CD14-positive monocyte (primary cell): ENCODE measurements around the gene ATP2C2. TPM values are rescaled to one million over a fixed set of nuclear protein-coding genes. Genes with fewer than 3 reads are reported as not detected.
A peak's percentile ranks its signal among the peaks of the same experiment; 100 is the strongest.

Source experiments
- DNase-seq, 3 donors: peaks; one replicate each; pipeline ENCODE4 v3.0.0-alpha.2; 2011 to 2022
- H2AFZ ChIP-seq: 2 replicates; pipeline ENCODE4 v1.6.0; 2012; ENCODE audit warnings: mild to moderate bottlenecking, low read depth, low read length, inconsistent platforms; ENCODE audit not compliant: insufficient read depth, poor library complexity, severe bottlenecking
- H3K27ac ChIP-seq, 2 donors: 1 replicate in 1 of 2; 2 replicates in 1 of 2; pipeline ENCODE4 v1.5.1; 2012 to 2013; ENCODE audit warnings: low read length in 2 of 2, control low read depth in 1 of 2, inconsistent platforms in 1 of 2, low read depth in 1 of 2, mild to moderate bottlenecking in 1 of 2
- H3K27me3 ChIP-seq, 2 donors: one replicate each; pipeline versions ENCODE4 v1.6.0 to v1.6.1; 2011 to 2013; ENCODE audit warnings: low read length in 2 of 2; ENCODE audit not compliant: control insufficient read depth in 2 of 2, insufficient read depth in 2 of 2
- H3K36me3 ChIP-seq, 2 donors: replicated peaks in 1 of 2; 1 replicate in 1 of 2; 2 replicates in 1 of 2; pipeline versions ENCODE4 v1.5.1 to v1.6.1; 2012 to 2013; ENCODE audit warnings: low read length in 2 of 2, control low read depth in 1 of 2, inconsistent platforms in 1 of 2, mild to moderate bottlenecking in 1 of 2; ENCODE audit not compliant: insufficient read depth in 2 of 2, control insufficient read depth in 1 of 2
- H3K4me1 ChIP-seq, 2 donors: 1 replicate in 1 of 2; 2 replicates in 1 of 2; pipeline versions ENCODE4 v1.5.1 to v1.6.1; 2012 to 2013; ENCODE audit warnings: low read length in 2 of 2, control low read depth in 1 of 2, inconsistent platforms in 1 of 2, mild to moderate bottlenecking in 1 of 2, moderate library complexity in 1 of 2; ENCODE audit not compliant: insufficient read depth in 2 of 2, control insufficient read depth in 1 of 2
- H3K4me2 ChIP-seq: replicated peaks from 2 replicates; pipeline ENCODE3; 2012; ENCODE audit warnings: low read length, moderate library complexity, mild to moderate bottlenecking; ENCODE audit not compliant: poor library complexity, severe bottlenecking; ENCODE audit errors: extremely low read depth
- H3K4me3 ChIP-seq, 3 experiments: fragments of 200-600 bp in 1 of 3; sonication (generic) in 1 of 3; replicated peaks in 1 of 3; 1 replicate in 2 of 3; 2 replicates in 1 of 3; pipeline ENCODE4 v1.5.1; 2011 to 2013; ENCODE audit warnings: low read length in 3 of 3, mild to moderate bottlenecking in 3 of 3, control low read depth in 2 of 3, low read depth in 2 of 3, inconsistent platforms in 1 of 3, moderate library complexity in 1 of 3
- H3K79me2 ChIP-seq: 2 replicates; pipeline ENCODE4 v1.6.0; 2012; ENCODE audit warnings: mild to moderate bottlenecking, control low read depth, inconsistent platforms, low read length, moderate library complexity; ENCODE audit not compliant: insufficient read depth
- H3K9ac ChIP-seq: 2 replicates; pipeline ENCODE4 v1.6.0; 2017; ENCODE audit warnings: low read length, mild to moderate bottlenecking; ENCODE audit not compliant: insufficient read depth, poor library complexity, severe bottlenecking
- H3K9me3 ChIP-seq, 2 donors: replicated peaks in 1 of 2; 1 replicate in 1 of 2; 2 replicates in 1 of 2; pipeline versions ENCODE4 v1.5.1 to v1.6.1; 2012 to 2013; ENCODE audit warnings: low read length in 2 of 2, control low read depth in 1 of 2; ENCODE audit not compliant: control insufficient read depth in 1 of 2, insufficient read depth in 1 of 2
- H4K20me1 ChIP-seq: 2 replicates; pipeline ENCODE4 v1.6.0; 2012; ENCODE audit warnings: mild to moderate bottlenecking, low read length, control low read depth, moderate library complexity; ENCODE audit not compliant: insufficient read depth
- H3K27ac Mint-ChIP-seq, 7 donors: one replicate each; pipeline ENCODE4 v1.8.0; 2020; ENCODE audit warnings: mild to moderate bottlenecking in 7 of 7, mixed read lengths in 7 of 7, moderate library complexity in 6 of 7, inconsistent platforms in 2 of 7
- H3K27me3 Mint-ChIP-seq, 3 donors: one replicate each; pipeline ENCODE4 v1.8.0; 2021 to 2022; ENCODE audit warnings: low read depth in 3 of 3, mild to moderate bottlenecking in 3 of 3, mixed read lengths in 3 of 3, moderate library complexity in 3 of 3, inconsistent platforms in 1 of 3
- H3K36me3 Mint-ChIP-seq, 2 donors: one replicate each; pipeline ENCODE4 v1.8.0; 2020; ENCODE audit warnings: mixed read lengths in 2 of 2, inconsistent platforms in 1 of 2, mild to moderate bottlenecking in 1 of 2
- H3K4me1 Mint-ChIP-seq: one replicate; pipeline ENCODE4 v1.8.0; 2020; ENCODE audit warnings: mild to moderate bottlenecking, mixed read lengths
- H3K4me3 Mint-ChIP-seq, 2 donors: one replicate each; pipeline ENCODE4 v1.8.0; 2020; ENCODE audit warnings: mild to moderate bottlenecking in 2 of 2, mixed read lengths in 2 of 2, moderate library complexity in 1 of 2
- H3K9me3 Mint-ChIP-seq, 7 donors: one replicate each; pipeline ENCODE4 v1.8.0; 2020 to 2022; ENCODE audit warnings: mixed read lengths in 7 of 7, mild to moderate bottlenecking in 6 of 7, moderate library complexity in 6 of 7, inconsistent platforms in 2 of 7
- WGBS: methylation state at CpG from one replicate; pipeline ENCODE4 v1.1.5; 2013; ENCODE audit warnings: missing lambda C conversion rate; ENCODE audit not compliant: insufficient coverage; 5-methylcytosine and 5-hydroxymethylcytosine counted together
- intact Hi-C, 2 donors: fragments of 100-400 bp; cut with micrococcal nuclease; formaldehyde crosslinking; loops; one replicate each; pipeline versions ENCODE4 v1.15.0 to v1.15.1; 2023
- polyA plus RNA-seq, 3 donors: library from polyadenylated mRNA; depleted of rRNA in 1 of 3; unstranded in 2 of 3; stranded (reverse) in 1 of 3; fragments of 300-500 nt in 2 of 3; fragments of >200 nt in 1 of 3; fragmentation: Illumina TruSeq in 2 of 3; gene quantifications; 1 replicate in 2 of 3; 2 replicates in 1 of 3; pipeline ENCODE4 v1.2.3, GENCODE V29; 2012 to 2021
- TF ChIP-seq, protein P1 (sequence below): fragments of 200-600 bp; IDR thresholded peaks from one replicate; pipeline ENCODE4 v1.8.0; 2022; ENCODE audit warnings: antibody characterized with exemption, mild to moderate bottlenecking

The ATP2C2 gene
- polyA plus RNA-seq, 3 donors = 0.05 TPM; not detected in 2

DNA sequence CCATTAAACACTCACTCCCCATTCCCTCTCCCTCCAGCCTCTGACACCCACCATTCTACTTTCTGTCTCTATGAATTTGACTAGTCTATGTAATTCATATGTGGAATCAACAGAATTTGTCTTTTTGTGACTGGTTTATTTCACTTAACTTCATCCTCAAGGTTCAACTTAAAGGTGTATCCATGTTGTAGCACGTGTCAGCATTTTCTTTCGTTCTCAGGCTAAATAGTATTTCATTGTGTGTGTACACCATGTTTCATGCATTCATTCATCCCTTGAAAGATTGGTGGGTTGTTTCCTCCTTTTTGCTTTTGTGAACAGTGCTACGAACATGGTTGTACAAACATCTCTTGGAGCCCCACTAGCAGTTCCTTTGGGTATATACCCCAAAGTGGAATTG, 36.0 kb downstream of the ATP2C2 start:
- no peaks in the 10 kb centered on the region for H3K79me2 ChIP-seq
- no peak overlapping the region for H3K27ac ChIP-seq
- Mint-ChIP-seq H3K27ac (no peak overlapping the region), H3K4me1 (no peaks in the 10 kb centered on the region), H3K4me3 (no peak overlapping the region), H3K36me3 (no peaks in the 10 kb centered on the region), H3K9me3 (peaks cover 0 to 3% (median 0%) of the 10 kb centered on the region in 7 donors), H3K27me3 (peaks cover 20 to 50% (median 34%) of the 10 kb centered on the region in 3 donors)
- no peak overlapping the region for H2AFZ ChIP-seq
- no peak overlapping the region for H3K9ac ChIP-seq
- H4K20me1 ChIP-seq = no peaks in the 10 kb centered on the region
- H3K27me3 ChIP-seq = peaks cover 0 to 6% of the 10 kb centered on the region in 2 donors
- no peaks in the 10 kb centered on the region for H3K4me1 ChIP-seq
- TF ChIP-seq, protein P1, sequence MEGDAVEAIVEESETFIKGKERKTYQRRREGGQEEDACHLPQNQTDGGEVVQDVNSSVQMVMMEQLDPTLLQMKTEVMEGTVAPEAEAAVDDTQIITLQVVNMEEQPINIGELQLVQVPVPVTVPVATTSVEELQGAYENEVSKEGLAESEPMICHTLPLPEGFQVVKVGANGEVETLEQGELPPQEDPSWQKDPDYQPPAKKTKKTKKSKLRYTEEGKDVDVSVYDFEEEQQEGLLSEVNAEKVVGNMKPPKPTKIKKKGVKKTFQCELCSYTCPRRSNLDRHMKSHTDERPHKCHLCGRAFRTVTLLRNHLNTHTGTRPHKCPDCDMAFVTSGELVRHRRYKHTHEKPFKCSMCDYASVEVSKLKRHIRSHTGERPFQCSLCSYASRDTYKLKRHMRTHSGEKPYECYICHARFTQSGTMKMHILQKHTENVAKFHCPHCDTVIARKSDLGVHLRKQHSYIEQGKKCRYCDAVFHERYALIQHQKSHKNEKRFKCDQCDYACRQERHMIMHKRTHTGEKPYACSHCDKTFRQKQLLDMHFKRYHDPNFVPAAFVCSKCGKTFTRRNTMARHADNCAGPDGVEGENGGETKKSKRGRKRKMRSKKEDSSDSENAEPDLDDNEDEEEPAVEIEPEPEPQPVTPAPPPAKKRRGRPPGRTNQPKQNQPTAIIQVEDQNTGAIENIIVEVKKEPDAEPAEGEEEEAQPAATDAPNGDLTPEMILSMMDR = no peak
- no peak for DNase-seq
- H3K4me3 ChIP-seq = no peak overlapping the region
- WGBS = 100% methylated on average over 1 of the region's 3 CpGs
- intact Hi-C loops = no loop called here
- H3K4me2 ChIP-seq = no peak overlapping the region
- no peaks in the 10 kb centered on the region for H3K36me3 ChIP-seq
- no peaks in the 10 kb centered on the region for H3K9me3 ChIP-seq

DNA sequence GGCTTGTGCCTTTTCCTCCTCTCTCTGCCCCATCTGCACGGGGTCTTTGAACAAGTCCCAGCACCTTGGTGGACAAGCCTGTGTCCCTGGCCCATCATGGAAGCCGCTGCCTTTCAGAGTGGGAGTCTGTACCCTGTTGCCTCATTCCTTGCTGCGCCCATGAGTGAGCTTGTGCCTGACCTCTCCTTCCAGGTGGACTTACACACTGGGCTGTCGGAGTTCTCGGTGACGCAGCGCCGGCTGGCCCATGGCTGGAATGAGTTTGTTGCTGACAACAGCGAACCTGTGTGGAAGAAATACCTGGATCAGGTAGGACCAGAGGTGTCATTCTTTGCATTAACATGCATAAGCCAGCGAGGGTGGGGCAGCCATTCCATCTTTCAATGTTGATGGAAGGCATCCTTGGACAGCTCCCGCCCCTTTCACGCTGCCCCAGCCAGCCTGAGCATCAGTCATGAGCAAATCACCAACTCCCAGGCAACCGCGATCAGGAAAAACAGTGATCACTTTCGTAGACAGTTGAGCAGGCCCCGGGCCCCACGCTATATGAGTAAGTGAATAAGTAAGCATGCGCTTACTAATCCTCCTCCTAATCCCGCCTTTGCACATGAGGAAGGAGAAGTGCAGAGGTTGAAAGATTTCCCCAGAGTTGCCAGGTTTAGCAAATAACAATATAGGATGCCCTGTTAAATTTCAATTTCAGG, 36.8 kb downstream of the ATP2C2 start:
- no peaks in the 10 kb centered on the region for H3K9me3 ChIP-seq
- no peaks in the 10 kb centered on the region for H3K79me2 ChIP-seq
- no peak overlapping the region for H2AFZ ChIP-seq
- H3K27ac ChIP-seq = no peak overlapping the region
- Mint-ChIP-seq H3K9me3 (peaks cover 0 to 3% (median 0%) of the 10 kb centered on the region in 7 donors), H3K36me3 (no peaks in the 10 kb centered on the region), H3K27ac (no peak overlapping the region), H3K4me1 (no peaks in the 10 kb centered on the region), H3K27me3 (peaks cover 20 to 50% (median 34%) of the 10 kb centered on the region in 3 donors), H3K4me3 (peak overlapping the region in 1 of 2 donors; percentile 21)
- intact Hi-C loops = no loop called here
- no peak overlapping the region for H3K4me2 ChIP-seq
- no peak for DNase-seq
- 94% methylated on average over 12 of the region's 19 CpGs for WGBS
- no peak overlapping the region for H3K4me3 ChIP-seq
- H4K20me1 ChIP-seq = no peaks in the 10 kb centered on the region
- peaks cover 0 to 6% of the 10 kb centered on the region in 2 donors for H3K27me3 ChIP-seq
- no peaks in the 10 kb centered on the region for H3K36me3 ChIP-seq
- H3K4me1 ChIP-seq = no peaks in the 10 kb centered on the region
- no peak overlapping the region for H3K9ac ChIP-seq
- TF ChIP-seq, protein P1 = no peak
